DLD1 (cell line): ENCODE results near the gene NOLC1.
"Not testable (repeated sequence)": the region's sequence is repeated elsewhere in the genome, so short reads cannot be mapped to it uniquely, and the experiment has no call there.

Experiments
- in situ Hi-C: cut with HindIII; loops from 2 replicates; pipeline ENCODE4 v1.10.0; 2017; ENCODE audit warnings: low sequenced_read_pairs

Gene NOLC1

GRCh38 chr10:102153093-102153620 is 968 bp downstream of the NOLC1 start:
- in situ Hi-C loops, result no loop called here

GRCh38 chr10:102154466-102155116 is 2.4 kb downstream of the NOLC1 start:
- in situ Hi-C loops, result no loop called here

GRCh38 chr10:102157224-102157623 is 5.0 kb downstream of the NOLC1 start:
- in situ Hi-C loops, result no loop called here

- in situ Hi-C loops, result no loop called here
These were observed 6.9 kb downstream of the NOLC1 start for GRCh38 chr10:102159051-102159597.

- in situ Hi-C loops, result no loop called here
These were observed 7.6 kb downstream of the NOLC1 start for GRCh38 chr10:102159831-102160230.

- in situ Hi-C loops, result no loop called here
These were observed 11.3 kb downstream of the NOLC1 start for GRCh38 chr10:102163342-102163989.

GRCh38 chr10:102167861-102168260 is 15.7 kb downstream of the NOLC1 start:
- in situ Hi-C loops, result no loop called here

- in situ Hi-C loops, result no loop called here
These were observed 18.4 kb downstream of the NOLC1 start for GRCh38 chr10:102170602-102171001.

GRCh38 chr10:102172288-102172687 is 20.1 kb downstream of the NOLC1 start:
- in situ Hi-C loops, result no loop called here

- in situ Hi-C loops, result no loop called here
These were observed 23.2 kb downstream of the NOLC1 start for GRCh38 chr10:102175415-102175814.

GRCh38 chr10:102184606-102185005 is 32.4 kb downstream of the NOLC1 start:
- in situ Hi-C loops, result no loop called here

GRCh38 chr10:102185272-102185671 is 33.1 kb downstream of the NOLC1 start:
- in situ Hi-C loops, result no loop called here

- in situ Hi-C loops, result no loop called here
These were observed 33.8 kb downstream of the NOLC1 start for GRCh38 chr10:102185811-102186527.

GRCh38 chr10:102188298-102188940 is 36.2 kb downstream of the NOLC1 start:
- in situ Hi-C loops, result no loop called here

- in situ Hi-C loops, result not testable (repeated sequence)
These were observed 37.0 kb downstream of the NOLC1 start for GRCh38 chr10:102188941-102189898.

GRCh38 chr10:102191956-102192355 is 39.8 kb downstream of the NOLC1 start:
- in situ Hi-C loops, result no loop called here

- in situ Hi-C loops, result no loop called here
These were observed 43.2 kb downstream of the NOLC1 start for GRCh38 chr10:102195296-102195870.

GRCh38 chr10:102196893-102197292 is 44.7 kb downstream of the NOLC1 start:
- in situ Hi-C loops, result no loop called here

GRCh38 chr10:102198027-102198426 is 45.8 kb downstream of the NOLC1 start:
- in situ Hi-C loops, result no loop called here
